ENCODE data around the gene HTR3B.
"Not testable (repeated sequence)": the region's sequence is repeated elsewhere in the genome, so short reads cannot be mapped to it uniquely, and the experiment has no call there.

Gene HTR3B

GRCh38 chr11:113876074-113876797 is 28.4 kb upstream of the HTR3B start:
- DNase-seq, result no peak
- H3K9me3 Mint-ChIP-seq, result no peaks in the 10 kb centered on the region
- H3K4me3 Mint-ChIP-seq, result peak overlapping the region; percentile 88
- peaks cover 37% of the 10 kb centered on the region for H3K4me1 Mint-ChIP-seq (ENCODE audit: low read depth)
- H3K27me3 Mint-ChIP-seq, result no peaks in the 10 kb centered on the region
- H3K36me3 Mint-ChIP-seq (ENCODE audit: low read depth), result peaks cover 5% of the 10 kb centered on the region
- peak overlapping the region; percentile 91 for H3K27ac Mint-ChIP-seq

- Mint-ChIP-seq H3K27me3 (no peaks in the 10 kb centered on the region), H3K4me1 (ENCODE audit: low read depth) (peaks cover 37% of the 10 kb centered on the region), H3K27ac (no peak overlapping the region), H3K9me3 (no peaks in the 10 kb centered on the region), H3K4me3 (peak overlapping the region; percentile 88), H3K36me3 (ENCODE audit: low read depth) (peaks cover 5% of the 10 kb centered on the region)
- DNase-seq, result no peak
Observed at GRCh38 chr11:113876798-113877669, 27.6 kb upstream of the HTR3B start.

GRCh38 chr11:113877670-113878055 is 26.9 kb upstream of the HTR3B start:
- peaks cover 34% of the 10 kb centered on the region for H3K4me1 Mint-ChIP-seq (ENCODE audit: low read depth)

GRCh38 chr11:113879446-113879845 is 25.1 kb upstream of the HTR3B start:
- not testable (repeated sequence) for H3K4me3 Mint-ChIP-seq; H3K27ac Mint-ChIP-seq; H3K36me3 Mint-ChIP-seq (ENCODE audit: low read depth); DNase-seq; H3K9me3 Mint-ChIP-seq; H3K27me3 Mint-ChIP-seq
- peaks cover 23% of the 10 kb centered on the region for H3K4me1 Mint-ChIP-seq (ENCODE audit: low read depth)

More at GRCh38 chr11:113877670-113878055, 26.9 kb upstream of the HTR3B start:
- no peaks in the 10 kb centered on the region for H3K9me3 Mint-ChIP-seq
- no peak for DNase-seq
- H3K36me3 Mint-ChIP-seq (ENCODE audit: low read depth), result peaks cover 5% of the 10 kb centered on the region
- H3K27ac Mint-ChIP-seq, result peak overlapping the region; percentile 34
- no peak overlapping the region for H3K4me3 Mint-ChIP-seq
- no peaks in the 10 kb centered on the region for H3K27me3 Mint-ChIP-seq

GRCh38 chr11:113880971-113881370 is 23.6 kb upstream of the HTR3B start:
- no peak overlapping the region for H3K4me3 Mint-ChIP-seq
- H3K27ac Mint-ChIP-seq, result no peak overlapping the region
- no peaks in the 10 kb centered on the region for H3K27me3 Mint-ChIP-seq
- H3K9me3 Mint-ChIP-seq, result no peaks in the 10 kb centered on the region
- H3K36me3 Mint-ChIP-seq (ENCODE audit: low read depth), result no peaks in the 10 kb centered on the region
- no peak for DNase-seq
- peaks cover 14% of the 10 kb centered on the region for H3K4me1 Mint-ChIP-seq (ENCODE audit: low read depth)

- H3K36me3 Mint-ChIP-seq (ENCODE audit: low read depth), result no peaks in the 10 kb centered on the region
- no peaks in the 10 kb centered on the region for H3K27me3 Mint-ChIP-seq
- DNase-seq, result no peak
- no peak overlapping the region for H3K27ac Mint-ChIP-seq
- no peaks in the 10 kb centered on the region for H3K9me3 Mint-ChIP-seq
- no peak overlapping the region for H3K4me3 Mint-ChIP-seq
- peaks cover 7% of the 10 kb centered on the region for H3K4me1 Mint-ChIP-seq (ENCODE audit: low read depth)
Observed at GRCh38 chr11:113881856-113882255, 22.7 kb upstream of the HTR3B start.

- no peak for DNase-seq
- no peaks in the 10 kb centered on the region for H3K9me3 Mint-ChIP-seq
- no peaks in the 10 kb centered on the region for H3K36me3 Mint-ChIP-seq (ENCODE audit: low read depth)
- no peak overlapping the region for H3K27ac Mint-ChIP-seq
- no peak overlapping the region for H3K4me3 Mint-ChIP-seq
- H3K4me1 Mint-ChIP-seq (ENCODE audit: low read depth), result no peaks in the 10 kb centered on the region
- H3K27me3 Mint-ChIP-seq, result no peaks in the 10 kb centered on the region
Observed at GRCh38 chr11:113884361-113884836, 20.2 kb upstream of the HTR3B start.

- H3K4me1 Mint-ChIP-seq (ENCODE audit: low read depth), result no peaks in the 10 kb centered on the region
- no peaks in the 10 kb centered on the region for H3K27me3 Mint-ChIP-seq
- no peak overlapping the region for H3K27ac Mint-ChIP-seq
- H3K9me3 Mint-ChIP-seq, result no peaks in the 10 kb centered on the region
- no peak for DNase-seq
- no peak overlapping the region for H3K4me3 Mint-ChIP-seq
- H3K36me3 Mint-ChIP-seq (ENCODE audit: low read depth), result no peaks in the 10 kb centered on the region
Observed at GRCh38 chr11:113885897-113886296, 18.7 kb upstream of the HTR3B start.

GRCh38 chr11:113888848-113889247 is 15.7 kb upstream of the HTR3B start:
- no peaks in the 10 kb centered on the region for H3K27me3 Mint-ChIP-seq
- H3K4me1 Mint-ChIP-seq (ENCODE audit: low read depth), result no peaks in the 10 kb centered on the region
- H3K4me3 Mint-ChIP-seq, result no peak overlapping the region
- no peak overlapping the region for H3K27ac Mint-ChIP-seq
- H3K36me3 Mint-ChIP-seq (ENCODE audit: low read depth), result no peaks in the 10 kb centered on the region
- no peaks in the 10 kb centered on the region for H3K9me3 Mint-ChIP-seq
- DNase-seq, result no peak

GRCh38 chr11:113894421-113894996 is 10.1 kb upstream of the HTR3B start:
- H3K27me3 Mint-ChIP-seq, result no peaks in the 10 kb centered on the region
- no peaks in the 10 kb centered on the region for H3K36me3 Mint-ChIP-seq (ENCODE audit: low read depth)
- no peak overlapping the region for H3K4me3 Mint-ChIP-seq
- DNase-seq, result no peak
- H3K4me1 Mint-ChIP-seq (ENCODE audit: low read depth), result no peaks in the 10 kb centered on the region
- no peaks in the 10 kb centered on the region for H3K9me3 Mint-ChIP-seq
- no peak overlapping the region for H3K27ac Mint-ChIP-seq

- Mint-ChIP-seq H3K27ac (no peak overlapping the region), H3K9me3 (no peaks in the 10 kb centered on the region)
Observed at GRCh38 chr11:113895367-113896155, 9.0 kb upstream of the HTR3B start.

GRCh38 chr11:113896156-113896879 is 8.3 kb upstream of the HTR3B start:
- no peak overlapping the region for H3K4me3 Mint-ChIP-seq
- no peaks in the 10 kb centered on the region for H3K27me3 Mint-ChIP-seq
- no peak for DNase-seq
- H3K36me3 Mint-ChIP-seq (ENCODE audit: low read depth), result no peaks in the 10 kb centered on the region
- no peaks in the 10 kb centered on the region for H3K9me3 Mint-ChIP-seq
- no peak overlapping the region for H3K27ac Mint-ChIP-seq
- no peaks in the 10 kb centered on the region for H3K4me1 Mint-ChIP-seq (ENCODE audit: low read depth)

More at GRCh38 chr11:113895367-113896155, 9.0 kb upstream of the HTR3B start:
- H3K4me3 Mint-ChIP-seq, result no peak overlapping the region
- H3K4me1 Mint-ChIP-seq (ENCODE audit: low read depth), result no peaks in the 10 kb centered on the region
- DNase-seq, result no peak
- no peaks in the 10 kb centered on the region for H3K36me3 Mint-ChIP-seq (ENCODE audit: low read depth)
- no peaks in the 10 kb centered on the region for H3K27me3 Mint-ChIP-seq

GRCh38 chr11:113901141-113901540 is 3.5 kb upstream of the HTR3B start:
- H3K36me3 Mint-ChIP-seq (ENCODE audit: low read depth), result no peaks in the 10 kb centered on the region
- no peak for DNase-seq
- H3K9me3 Mint-ChIP-seq, result no peaks in the 10 kb centered on the region
- H3K4me3 Mint-ChIP-seq, result no peak overlapping the region
- H3K27ac Mint-ChIP-seq, result no peak overlapping the region
- no peaks in the 10 kb centered on the region for H3K4me1 Mint-ChIP-seq (ENCODE audit: low read depth)
- no peaks in the 10 kb centered on the region for H3K27me3 Mint-ChIP-seq

GRCh38 chr11:113906038-113906437 is 1.4 kb downstream of the HTR3B start:
- DNase-seq, result no peak
- Mint-ChIP-seq H3K27ac (no peak overlapping the region), H3K4me1 (ENCODE audit: low read depth) (peaks cover 2% of the 10 kb centered on the region), H3K27me3 (peaks cover 18% of the 10 kb centered on the region), H3K36me3 (ENCODE audit: low read depth) (no peaks in the 10 kb centered on the region), H3K9me3 (no peaks in the 10 kb centered on the region), H3K4me3 (no peak overlapping the region)
